ENCODE results near the gene CPNE7. TPM values are rescaled to one million over a fixed set of nuclear protein-coding genes. Genes with fewer than 3 reads are reported as not detected.
"Not testable (repeated sequence)": the region's sequence is repeated elsewhere in the genome, so short reads cannot be mapped to it uniquely, and the experiment has no call there.

The CPNE7 gene
- total and polyA plus RNA-seq, 2 experiments from 2014 or later, result 8.7 to 24.8 TPM

DNA sequence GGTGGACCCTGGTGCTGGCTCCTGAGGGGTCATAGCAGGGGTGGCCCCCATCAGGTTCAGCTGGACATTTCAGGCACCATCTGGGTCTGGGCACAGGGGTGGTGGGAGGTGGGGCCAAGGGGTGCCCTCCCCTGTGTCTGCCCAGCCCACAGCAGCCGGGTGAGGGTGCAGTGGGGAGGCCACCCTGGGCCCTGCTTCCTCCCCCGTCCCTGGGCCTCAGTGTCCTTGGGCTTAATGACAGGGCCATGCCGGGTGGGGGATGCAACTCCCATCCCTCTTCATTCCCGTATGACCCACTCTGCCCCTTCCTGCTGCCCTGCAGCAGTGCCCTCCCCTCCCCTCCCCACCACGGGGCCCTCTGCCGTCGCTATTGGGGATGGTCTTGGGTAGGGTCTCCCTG is 10.7 kb downstream of the CPNE7 start:
- Histone ChIP-seq H3K36me3 (replicated peaks; ENCODE audit: insufficient read depth, low read depth) (no peaks in the 10 kb centered on the region), H3K4me1 (ENCODE audit: insufficient read depth) (no peaks in the 10 kb centered on the region), H3K27ac (no peak overlapping the region), H2AFZ (no peak overlapping the region), H3K4me3 (no peak overlapping the region), H3K9me2 (replicated peaks; ENCODE audit: insufficient read depth) (no peaks in the 10 kb centered on the region), H3K9me3 (ENCODE audit: low read depth) (no peaks in the 10 kb centered on the region), H4K20me1 (ENCODE audit: insufficient read depth, poor library complexity, severe bottlenecking) (no peaks in the 10 kb centered on the region), H3K79me2 (no peaks in the 10 kb centered on the region), H3K27me3 (no peaks in the 10 kb centered on the region), H3K4me2 (no peak overlapping the region)
- WGBS (ENCODE audit: low lambda C conversion rate, missing lambda C conversion rate), result 89% methylated on average over 7 of the region's 7 CpGs
- TF ChIP-seq EZH2phosphoT487 (IDR thresholded peaks at IDR 0.05; ENCODE audit: low read depth, severe bottlenecking, unreplicated experiment) (no peak), EZH2 (IDR thresholded peaks at IDR 0.05; ENCODE audit: borderline replicate concordance) (no peak)
- TF ChIP-seq, protein P1, sequence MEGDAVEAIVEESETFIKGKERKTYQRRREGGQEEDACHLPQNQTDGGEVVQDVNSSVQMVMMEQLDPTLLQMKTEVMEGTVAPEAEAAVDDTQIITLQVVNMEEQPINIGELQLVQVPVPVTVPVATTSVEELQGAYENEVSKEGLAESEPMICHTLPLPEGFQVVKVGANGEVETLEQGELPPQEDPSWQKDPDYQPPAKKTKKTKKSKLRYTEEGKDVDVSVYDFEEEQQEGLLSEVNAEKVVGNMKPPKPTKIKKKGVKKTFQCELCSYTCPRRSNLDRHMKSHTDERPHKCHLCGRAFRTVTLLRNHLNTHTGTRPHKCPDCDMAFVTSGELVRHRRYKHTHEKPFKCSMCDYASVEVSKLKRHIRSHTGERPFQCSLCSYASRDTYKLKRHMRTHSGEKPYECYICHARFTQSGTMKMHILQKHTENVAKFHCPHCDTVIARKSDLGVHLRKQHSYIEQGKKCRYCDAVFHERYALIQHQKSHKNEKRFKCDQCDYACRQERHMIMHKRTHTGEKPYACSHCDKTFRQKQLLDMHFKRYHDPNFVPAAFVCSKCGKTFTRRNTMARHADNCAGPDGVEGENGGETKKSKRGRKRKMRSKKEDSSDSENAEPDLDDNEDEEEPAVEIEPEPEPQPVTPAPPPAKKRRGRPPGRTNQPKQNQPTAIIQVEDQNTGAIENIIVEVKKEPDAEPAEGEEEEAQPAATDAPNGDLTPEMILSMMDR (IDR thresholded peaks at IDR 0.05; ENCODE audit: poor library complexity), result no peak
- no peak for DNase-seq (ENCODE audit: low spot score)

DNA sequence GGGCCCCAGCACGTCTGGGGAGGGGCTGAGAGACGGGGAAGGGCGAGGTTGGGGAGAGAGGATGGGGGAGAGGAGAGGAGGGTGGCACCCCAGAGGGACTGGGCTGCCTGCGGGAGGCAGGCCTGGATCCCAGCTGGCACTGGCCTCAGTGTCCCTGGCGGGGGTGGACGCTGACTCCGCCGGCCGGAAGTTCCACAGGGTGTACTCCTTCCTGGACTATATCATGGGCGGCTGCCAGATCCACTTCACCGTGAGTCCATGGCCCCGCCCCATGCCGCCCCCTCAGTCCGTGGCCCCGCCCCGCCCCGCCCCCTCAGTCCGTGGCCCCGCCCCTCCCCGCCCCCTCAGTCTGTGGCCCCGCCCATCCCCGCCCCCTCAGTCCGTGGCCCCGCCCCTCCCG is 11.3 kb downstream of the CPNE7 start:
- H3K9me2 ChIP-seq (replicated peaks; ENCODE audit: insufficient read depth), result no peaks in the 10 kb centered on the region
- no peak overlapping the region for H2AFZ ChIP-seq
- H3K4me3 ChIP-seq, result no peak overlapping the region
- H3K36me3 ChIP-seq (replicated peaks; ENCODE audit: insufficient read depth, low read depth), result no peaks in the 10 kb centered on the region
- no peaks in the 10 kb centered on the region for H4K20me1 ChIP-seq (ENCODE audit: insufficient read depth, poor library complexity, severe bottlenecking)
- no peak overlapping the region for H3K4me2 ChIP-seq
- no peaks in the 10 kb centered on the region for H3K4me1 ChIP-seq (ENCODE audit: insufficient read depth)
- WGBS (ENCODE audit: low lambda C conversion rate, missing lambda C conversion rate), result 94% methylated on average over 3 of the region's 25 CpGs
- H3K27me3 ChIP-seq, result no peaks in the 10 kb centered on the region
- DNase-seq (ENCODE audit: low spot score), result no peak
- TF ChIP-seq EZH2 (IDR thresholded peaks at IDR 0.05; ENCODE audit: borderline replicate concordance) (no peak), EZH2phosphoT487 (IDR thresholded peaks at IDR 0.05; ENCODE audit: low read depth, severe bottlenecking, unreplicated experiment) (no peak)
- TF ChIP-seq, protein P1 (IDR thresholded peaks at IDR 0.05; ENCODE audit: poor library complexity), result no peak
- no peaks in the 10 kb centered on the region for H3K9me3 ChIP-seq (ENCODE audit: low read depth)
- no peak overlapping the region for H3K27ac ChIP-seq
- no peaks in the 10 kb centered on the region for H3K79me2 ChIP-seq

- 96% methylated on average over 5 of the region's 36 CpGs for WGBS (ENCODE audit: low lambda C conversion rate, missing lambda C conversion rate)
- not testable (repeated sequence) for H3K27me3 ChIP-seq; H3K79me2 ChIP-seq; H3K36me3 ChIP-seq (replicated peaks; ENCODE audit: insufficient read depth, low read depth); H3K4me1 ChIP-seq (ENCODE audit: insufficient read depth); H4K20me1 ChIP-seq (ENCODE audit: insufficient read depth, poor library complexity, severe bottlenecking); H2AFZ ChIP-seq; H3K9me2 ChIP-seq (replicated peaks; ENCODE audit: insufficient read depth); H3K4me2 ChIP-seq; H3K4me3 ChIP-seq; DNase-seq (ENCODE audit: low spot score); H3K9me3 ChIP-seq (ENCODE audit: low read depth); H3K27ac ChIP-seq
Observed at GRCh38 chr16:89587676-89588075, 12.1 kb downstream of the CPNE7 start.

DNA sequence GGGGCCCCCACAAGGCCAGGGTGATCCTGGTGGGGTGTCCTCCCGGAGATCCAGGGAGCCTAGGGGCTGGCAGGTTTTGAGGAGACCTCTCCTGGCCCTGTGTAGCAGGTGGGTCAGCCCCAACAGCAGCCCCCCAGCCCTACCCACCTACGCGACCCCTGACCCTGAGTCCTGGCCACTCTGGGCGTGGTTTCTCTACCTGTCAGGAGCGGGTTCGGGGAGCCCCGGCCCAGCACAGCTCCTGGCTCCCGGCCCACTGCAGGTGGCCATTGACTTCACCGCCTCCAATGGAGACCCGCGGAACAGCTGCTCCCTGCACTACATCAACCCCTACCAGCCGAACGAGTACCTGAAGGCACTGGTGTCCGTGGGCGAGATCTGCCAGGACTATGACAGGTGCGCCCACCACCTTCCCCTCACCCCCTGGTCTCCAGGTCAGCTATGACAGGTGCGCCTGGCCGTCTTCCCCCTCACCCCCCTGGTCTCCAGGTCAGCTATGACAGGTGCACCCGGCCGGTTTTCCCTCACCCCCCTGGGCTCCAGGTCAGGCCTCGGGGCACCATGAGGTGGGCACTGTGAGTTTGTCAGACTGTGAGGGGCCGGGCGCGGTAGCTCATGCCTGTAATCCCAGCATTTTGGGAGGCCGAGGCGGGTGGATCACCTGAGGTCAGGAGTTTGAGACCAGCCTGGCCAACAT is 13.0 kb downstream of the CPNE7 start:
- no peaks in the 10 kb centered on the region for H4K20me1 ChIP-seq (ENCODE audit: insufficient read depth, poor library complexity, severe bottlenecking)
- H3K27ac ChIP-seq, result no peak overlapping the region
- H3K4me3 ChIP-seq, result no peak overlapping the region
- no peaks in the 10 kb centered on the region for H3K36me3 ChIP-seq (replicated peaks; ENCODE audit: insufficient read depth, low read depth)
- H3K9me2 ChIP-seq (replicated peaks; ENCODE audit: insufficient read depth), result no peaks in the 10 kb centered on the region
- DNase-seq (ENCODE audit: low spot score), result no peak
- H2AFZ ChIP-seq, result no peak overlapping the region
- H3K4me2 ChIP-seq, result no peak overlapping the region
- TF ChIP-seq EZH2phosphoT487 (IDR thresholded peaks at IDR 0.05; ENCODE audit: low read depth, severe bottlenecking, unreplicated experiment) (no peak), EZH2 (IDR thresholded peaks at IDR 0.05; ENCODE audit: borderline replicate concordance) (no peak)
- TF ChIP-seq, protein P1 (IDR thresholded peaks at IDR 0.05; ENCODE audit: poor library complexity), result no peak
- H3K79me2 ChIP-seq, result no peaks in the 10 kb centered on the region
- H3K9me3 ChIP-seq (ENCODE audit: low read depth), result no peaks in the 10 kb centered on the region
- 95% methylated on average over 26 of the region's 26 CpGs for WGBS (ENCODE audit: low lambda C conversion rate, missing lambda C conversion rate)
- H3K27me3 ChIP-seq, result no peaks in the 10 kb centered on the region
- no peaks in the 10 kb centered on the region for H3K4me1 ChIP-seq (ENCODE audit: insufficient read depth)
